GM21619 (cell line): ENCODE measurements around the gene PTPRE.

ENCODE experiments used
- ATAC-seq: cut with Tn5 transposase; IDR thresholded peaks from one replicate; pipeline ENCODE4 v1.9.1; 2021; ENCODE audit not compliant: unreplicated experiment

Gene PTPRE

DNA sequence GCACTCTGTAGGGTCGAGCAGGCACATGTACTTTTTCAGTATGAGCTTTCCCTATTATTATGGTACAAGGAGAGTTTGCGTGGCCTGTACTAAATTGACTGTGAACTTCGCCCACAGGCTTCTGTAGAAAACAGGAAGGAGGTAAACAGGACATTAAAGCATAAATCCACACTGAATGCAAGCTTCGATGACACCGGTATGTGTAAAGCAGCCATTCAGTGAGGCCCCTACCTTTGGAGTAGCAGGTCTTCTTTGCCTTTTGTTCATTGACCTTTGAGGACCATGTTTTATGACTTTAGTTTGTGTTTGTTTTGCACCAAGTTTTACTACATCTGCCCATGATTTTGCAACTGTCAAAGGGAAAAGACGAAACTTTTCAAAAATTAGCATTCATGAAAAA lies 204.8 kb downstream of the PTPRE start:
- no peak for ATAC-seq

- ATAC-seq: no peak
These were observed 206.1 kb downstream of the PTPRE start for GRCh38 chr10:128113026-128113425.

GRCh38 chr10:128114901-128115300 lies 208.0 kb downstream of the PTPRE start:
- no peak for ATAC-seq

- ATAC-seq: no peak
These were observed 208.5 kb downstream of the PTPRE start for GRCh38 chr10:128115356-128115755.

DNA sequence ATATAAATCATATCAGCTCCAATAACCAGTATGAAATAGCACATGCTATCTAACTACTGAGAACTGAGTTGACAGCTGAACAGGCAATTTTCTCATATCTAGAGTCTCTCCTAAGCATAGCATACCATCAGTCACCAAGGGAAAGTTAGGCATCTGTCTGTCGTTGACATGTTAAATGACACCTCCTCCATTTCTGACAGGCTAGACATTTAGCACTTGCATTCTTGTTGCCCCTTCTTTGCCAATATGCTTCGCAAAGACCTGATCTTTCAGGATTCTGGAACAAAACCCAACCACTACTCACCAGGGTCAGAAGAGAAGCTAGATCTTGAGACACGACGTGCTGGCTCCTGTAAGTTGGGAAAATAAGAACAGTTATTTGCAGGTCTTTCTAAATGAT lies 209.3 kb downstream of the PTPRE start:
- no peak for ATAC-seq

DNA sequence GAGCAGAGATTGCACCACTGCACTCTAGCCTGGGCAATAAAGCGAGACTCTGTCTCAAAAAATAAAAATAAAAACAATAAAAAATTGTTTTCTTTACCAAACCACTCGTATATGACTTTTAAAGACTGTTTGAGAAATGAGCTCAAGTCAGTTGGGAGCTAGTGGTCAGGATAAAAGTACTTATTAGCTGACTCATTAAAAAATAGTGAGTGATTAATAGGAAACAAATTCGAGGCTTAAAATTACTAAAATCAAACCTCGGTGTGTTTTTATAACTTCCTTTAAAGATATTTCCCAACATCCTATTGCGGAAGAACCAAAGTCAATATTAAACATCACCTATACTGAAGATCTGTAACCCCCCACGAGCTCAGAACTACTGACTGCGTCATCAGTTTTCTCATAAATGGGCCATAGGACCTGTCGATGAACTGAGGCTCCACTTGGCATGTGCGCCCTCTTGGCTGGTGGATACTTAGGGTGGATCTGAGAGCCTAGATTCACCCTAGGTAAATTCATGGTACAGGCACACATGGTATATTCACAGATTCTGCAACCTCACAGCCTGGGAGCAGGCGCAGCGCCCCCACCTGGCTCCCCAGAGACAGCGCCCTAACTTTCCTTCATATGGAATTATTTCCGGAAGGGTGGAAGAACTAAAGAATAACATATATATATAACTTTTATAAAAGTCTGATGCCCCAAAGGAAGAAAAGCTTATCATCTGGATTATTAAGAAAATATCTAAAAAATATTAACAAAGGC lies 210.1 kb downstream of the PTPRE start:
- ATAC-seq: no peak

DNA sequence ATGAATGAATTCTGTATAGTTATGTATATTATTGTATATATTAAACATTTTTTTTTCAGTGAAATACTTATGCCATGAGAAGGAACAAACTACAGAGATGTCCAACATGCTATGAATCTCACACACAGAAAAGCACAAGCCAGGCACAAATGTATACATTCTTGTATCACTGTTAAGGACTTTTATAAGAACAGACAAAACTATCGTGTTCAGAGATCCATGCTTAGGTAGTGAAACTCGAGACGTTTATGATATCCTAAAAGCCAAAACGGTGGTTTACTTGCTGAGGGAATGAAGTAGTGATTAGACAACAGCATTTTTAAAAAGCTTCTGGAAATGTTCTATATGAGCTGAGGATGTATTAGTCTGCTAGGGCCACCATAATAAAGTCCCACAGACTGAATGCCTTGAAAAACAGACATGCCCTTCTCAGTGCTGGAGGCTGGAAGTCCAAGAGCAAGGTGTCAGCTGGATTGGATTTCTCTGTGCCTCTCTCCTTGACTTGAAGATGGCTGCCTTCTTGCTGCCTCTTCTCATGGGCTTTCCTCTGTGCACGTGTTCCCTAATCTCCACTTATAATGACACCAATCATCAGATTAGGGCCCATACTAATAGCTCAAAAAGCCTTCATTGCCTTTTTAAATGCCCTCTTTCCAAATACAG lies 215.0 kb downstream of the PTPRE start:
- no peak for ATAC-seq

GRCh38 chr10:128122931-128123330 lies 216.0 kb downstream of the PTPRE start:
- no peak for ATAC-seq

GRCh38 chr10:128123846-128124245 lies 216.9 kb downstream of the PTPRE start:
- ATAC-seq: no peak

DNA sequence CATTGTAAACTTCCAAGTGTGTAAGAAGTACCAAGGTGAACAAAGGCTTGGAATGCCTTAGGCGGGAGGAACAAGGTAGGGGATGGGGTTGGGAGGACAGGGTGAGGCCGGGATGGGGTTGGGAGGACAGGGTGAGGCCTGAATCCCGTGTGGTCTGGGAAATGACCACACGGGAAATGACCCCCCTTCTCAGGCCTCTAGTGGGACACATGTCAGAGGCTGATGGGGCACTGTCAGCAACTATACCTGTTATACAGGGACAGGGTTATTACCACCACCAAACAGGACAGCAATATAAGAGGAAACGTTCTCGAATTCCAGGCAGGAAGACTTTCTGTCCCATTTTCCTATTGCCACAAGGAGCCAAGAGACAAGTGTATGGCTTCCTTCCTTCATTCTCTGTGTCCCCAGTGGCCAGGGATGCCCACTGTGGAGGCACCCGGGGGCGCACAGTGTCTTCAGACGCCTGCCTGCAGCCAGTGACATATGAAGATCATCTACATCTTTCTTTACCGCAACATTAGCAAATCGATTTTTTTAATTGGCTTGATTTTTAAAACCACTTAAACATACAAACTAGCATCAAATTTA lies 218.0 kb downstream of the PTPRE start:
- ATAC-seq: no peak

- no peak for ATAC-seq
These were observed 218.6 kb downstream of the PTPRE start for GRCh38 chr10:128125416-128125943.

DNA sequence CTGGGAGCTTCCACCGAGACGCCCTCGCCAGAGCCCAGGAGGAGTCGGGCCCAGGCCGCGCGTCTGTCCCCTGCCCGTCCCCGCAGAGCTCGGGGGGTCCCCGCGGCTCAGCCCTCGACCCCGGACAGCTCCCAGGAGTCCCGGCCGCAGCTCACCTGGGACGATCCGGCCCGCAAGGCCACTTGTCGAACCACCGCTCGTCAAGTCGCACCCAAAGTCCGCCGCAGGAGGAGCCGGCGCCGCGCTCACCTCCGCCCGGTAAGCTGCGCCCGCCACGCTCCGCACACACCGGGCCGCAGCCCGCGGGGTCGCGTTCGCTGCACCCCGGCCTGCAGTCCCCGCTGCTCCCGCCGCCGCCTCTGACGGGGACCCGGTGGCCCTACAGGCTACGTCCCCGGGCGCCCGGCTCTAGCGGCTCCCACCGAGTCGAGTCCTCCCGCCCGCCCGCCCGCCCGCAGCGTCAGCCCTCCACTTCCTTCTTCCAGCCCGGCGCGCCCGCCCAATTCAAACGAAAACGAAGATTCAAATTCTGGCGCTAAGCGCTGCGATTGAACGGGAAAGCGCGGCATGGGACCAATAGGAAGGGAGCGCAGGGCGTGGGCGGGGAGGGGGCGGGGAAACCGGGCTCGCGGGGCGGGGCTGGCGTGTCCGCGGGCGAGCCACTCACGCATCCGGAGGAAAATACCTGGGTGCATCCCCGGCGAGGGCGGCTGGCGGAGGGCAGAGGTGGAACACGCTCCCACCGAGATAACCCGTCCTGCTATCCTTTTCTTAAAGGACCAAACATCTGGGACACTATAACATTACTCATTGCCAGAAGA lies 219.3 kb downstream of the PTPRE start, which contains the start of gene MKI67:
Gene MKI67, minus strand, starts transcription at position 480 of the 821 bp plus-strand sequence. CDS start 756 bp downstream, outside the sequence.
- ATAC-seq: peak; percentile 77

DNA sequence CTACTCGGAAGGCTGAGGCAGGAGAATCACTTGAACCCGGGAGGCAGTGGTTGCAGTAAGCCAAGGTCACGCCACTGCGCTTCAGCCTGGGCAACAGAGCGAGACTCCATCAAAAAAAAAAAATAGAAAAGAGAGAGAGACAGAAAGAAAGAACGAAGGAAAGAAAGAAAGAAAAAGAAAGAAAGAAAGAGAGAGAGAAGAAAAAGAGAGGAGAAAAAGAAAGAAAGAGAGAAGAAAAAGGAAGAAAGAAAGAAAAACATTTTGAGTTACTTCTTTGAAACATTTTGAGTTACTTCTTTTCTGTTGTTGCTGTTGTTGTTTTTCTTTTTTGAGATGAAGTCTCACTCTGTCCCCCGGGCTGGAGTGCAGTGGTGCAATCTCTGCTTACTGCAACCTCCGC lies 221.7 kb downstream of the PTPRE start:
- ATAC-seq: no peak

- no peak for ATAC-seq
These were observed 223.1 kb downstream of the PTPRE start for GRCh38 chr10:128130051-128130450.
